HG03097 (cell line): ENCODE data around the gene LRRN2.

ENCODE experiments used
- ATAC-seq: cut with Tn5 transposase; IDR thresholded peaks from one replicate; pipeline ENCODE4 v1.9.1; 2021; ENCODE audit not compliant: unreplicated experiment, low FRiP score

Gene LRRN2

GRCh38 chr1:204607910-204608309, 77.6 kb downstream of the LRRN2 start:
- no peak for ATAC-seq

- ATAC-seq = no peak
Measured at GRCh38 chr1:204605791-204606190, 79.7 kb downstream of the LRRN2 start.

DNA sequence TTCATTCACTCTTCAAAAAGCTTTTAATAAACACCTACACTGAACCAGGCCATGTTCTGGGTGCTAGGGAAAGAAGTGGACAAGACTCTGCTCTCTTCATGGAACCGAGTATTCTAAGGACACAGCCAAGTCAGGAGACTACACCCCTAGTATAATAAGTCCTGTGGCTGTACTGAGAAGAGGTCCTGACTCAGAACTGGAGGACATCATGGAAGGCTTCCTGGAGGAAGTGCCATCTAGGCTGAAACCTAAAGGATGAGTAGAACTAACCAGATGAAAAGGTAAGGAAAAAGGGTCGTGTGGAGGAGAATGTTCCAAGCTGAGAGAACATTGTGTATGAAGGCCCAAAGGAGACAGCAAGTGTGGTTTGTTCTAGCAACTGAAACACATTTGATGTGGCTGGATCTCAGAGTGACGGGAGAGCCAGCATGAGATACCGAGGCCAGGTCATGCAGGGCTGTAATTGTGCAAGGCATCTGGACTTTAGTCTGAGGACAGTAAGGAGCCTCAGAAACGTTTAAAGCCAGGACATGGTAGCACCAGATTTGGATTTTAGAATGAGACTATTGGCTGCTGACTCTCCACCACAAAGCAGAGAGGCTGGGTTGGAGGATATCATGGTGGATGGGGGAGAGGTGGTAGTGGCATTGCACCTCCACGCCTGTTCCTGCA, 82.5 kb downstream of the LRRN2 start:
- ATAC-seq = no peak

- ATAC-seq = no peak
Measured at GRCh38 chr1:204602111-204602579, 83.4 kb downstream of the LRRN2 start.

DNA sequence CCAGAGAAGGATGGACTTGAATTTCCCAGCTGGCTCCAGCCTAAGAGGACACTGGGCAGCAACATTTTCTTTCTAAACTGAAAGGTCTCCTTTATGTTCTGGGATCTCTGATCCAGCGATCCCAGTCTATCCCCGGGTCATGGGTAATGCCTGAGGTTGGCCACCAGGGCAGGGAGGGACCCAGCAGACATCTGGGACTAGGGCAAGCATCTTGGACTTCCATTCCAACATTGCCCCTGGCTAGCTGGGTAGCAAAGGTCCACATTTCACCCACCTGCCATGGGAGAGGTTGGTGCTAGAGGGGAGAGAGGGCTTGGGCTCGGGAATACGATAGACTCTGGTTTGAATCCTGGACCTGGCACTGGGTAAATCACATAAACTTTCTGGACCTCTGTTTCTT, 84.6 kb downstream of the LRRN2 start:
- no peak for ATAC-seq

DNA sequence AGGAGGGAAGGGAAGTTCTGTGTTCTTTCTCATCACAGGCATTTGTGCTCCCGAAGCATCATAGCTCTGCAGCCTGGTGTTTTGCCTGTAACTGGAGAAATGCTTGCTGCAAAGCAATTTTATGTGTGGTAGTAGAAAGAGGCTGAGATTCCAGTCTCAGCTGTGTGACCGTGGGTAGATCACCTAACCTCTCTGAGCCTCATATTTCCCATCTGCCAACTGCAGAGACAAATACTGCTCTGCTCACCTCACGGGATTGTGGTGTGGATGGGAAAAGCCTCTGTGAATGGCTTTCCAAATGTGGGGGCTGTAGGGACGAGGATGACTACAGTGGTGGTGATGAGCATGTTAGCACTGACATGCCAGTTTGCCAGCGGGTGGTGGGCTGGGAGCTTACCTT, 85.3 kb downstream of the LRRN2 start:
- ATAC-seq = no peak

DNA sequence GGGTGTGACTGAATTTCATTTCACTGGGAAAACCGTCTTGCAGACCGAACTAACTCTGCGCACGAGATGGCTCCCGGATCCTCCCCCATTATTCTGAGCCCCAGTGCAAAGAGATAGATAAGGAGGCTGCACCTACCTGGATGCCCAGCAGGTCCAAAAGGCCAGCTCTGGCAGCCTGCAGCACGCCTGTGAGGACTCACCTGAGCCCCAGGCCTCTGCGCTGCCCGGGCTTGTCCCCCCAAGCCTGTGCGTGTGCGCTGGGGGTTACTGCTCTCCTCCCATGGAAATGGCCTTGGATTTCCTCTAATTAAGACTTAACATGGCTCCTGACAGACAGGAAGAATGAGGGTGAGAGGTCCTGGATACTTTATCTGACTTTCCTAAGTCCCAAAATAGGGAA, 85.9 kb downstream of the LRRN2 start:
- no peak for ATAC-seq

- ATAC-seq = no peak
Measured at GRCh38 chr1:204599098-204599497, 86.4 kb downstream of the LRRN2 start.

GRCh38 chr1:204598319-204598969, 87.1 kb downstream of the LRRN2 start:
- no peak for ATAC-seq

GRCh38 chr1:204592246-204592948, 93.1 kb downstream of the LRRN2 start:
- ATAC-seq = no peak

GRCh38 chr1:204591473-204592090, 94.0 kb downstream of the LRRN2 start:
- no peak for ATAC-seq

DNA sequence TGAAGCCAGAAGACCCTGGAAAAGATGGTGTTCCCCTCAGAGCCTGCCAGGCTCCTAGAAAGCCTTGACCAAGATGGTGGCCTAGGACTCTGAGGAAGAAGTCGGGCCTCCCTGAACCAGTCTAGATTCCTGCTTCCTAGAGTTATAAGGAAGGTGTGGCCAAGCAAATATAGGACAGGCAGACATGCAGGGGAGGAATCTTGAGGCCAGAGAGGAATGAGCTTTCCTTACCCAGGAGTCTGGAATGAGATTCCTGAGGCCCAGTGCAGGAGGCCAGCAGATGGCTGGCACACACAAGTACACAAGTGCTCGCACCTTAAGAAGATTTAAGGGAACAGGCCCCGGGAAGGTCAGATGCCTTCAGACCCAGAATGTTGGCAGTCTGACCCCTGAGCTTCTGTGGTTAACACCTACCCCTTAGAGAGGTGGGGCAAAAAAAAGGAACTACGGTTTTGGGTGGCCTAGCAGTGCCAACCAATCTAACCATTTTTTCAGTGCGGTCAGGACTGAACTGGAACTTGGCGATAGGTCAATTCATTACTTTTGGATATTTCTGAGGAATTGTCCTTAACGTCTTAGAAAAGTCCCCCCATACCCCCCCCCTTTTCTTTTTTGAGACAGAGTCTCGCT, 96.0 kb downstream of the LRRN2 start:
- no peak for ATAC-seq

- ATAC-seq = no peak
Measured at GRCh38 chr1:204588826-204589225, 96.7 kb downstream of the LRRN2 start.

DNA sequence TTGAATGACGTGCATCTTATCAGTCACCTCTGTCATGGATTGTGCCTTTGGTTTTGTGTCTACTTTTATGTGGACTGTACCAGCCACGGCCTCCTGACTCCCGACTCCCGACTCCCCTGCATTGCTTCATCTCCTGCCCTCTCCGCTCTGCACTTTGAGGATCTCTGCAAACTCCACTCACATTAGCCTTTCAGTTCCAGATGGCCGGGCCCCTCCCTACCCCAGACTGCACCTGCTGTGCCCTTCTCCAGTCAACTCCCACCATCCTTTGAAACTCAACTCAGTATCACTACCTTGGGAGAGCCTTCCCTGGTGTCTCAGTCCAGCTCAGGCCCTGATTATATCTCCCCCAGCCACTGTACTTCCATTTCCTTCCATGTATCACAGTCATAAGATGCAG, 97.9 kb downstream of the LRRN2 start:
- ATAC-seq = no peak

GRCh38 chr1:204584699-204585372, 100.7 kb downstream of the LRRN2 start:
- ATAC-seq = no peak

DNA sequence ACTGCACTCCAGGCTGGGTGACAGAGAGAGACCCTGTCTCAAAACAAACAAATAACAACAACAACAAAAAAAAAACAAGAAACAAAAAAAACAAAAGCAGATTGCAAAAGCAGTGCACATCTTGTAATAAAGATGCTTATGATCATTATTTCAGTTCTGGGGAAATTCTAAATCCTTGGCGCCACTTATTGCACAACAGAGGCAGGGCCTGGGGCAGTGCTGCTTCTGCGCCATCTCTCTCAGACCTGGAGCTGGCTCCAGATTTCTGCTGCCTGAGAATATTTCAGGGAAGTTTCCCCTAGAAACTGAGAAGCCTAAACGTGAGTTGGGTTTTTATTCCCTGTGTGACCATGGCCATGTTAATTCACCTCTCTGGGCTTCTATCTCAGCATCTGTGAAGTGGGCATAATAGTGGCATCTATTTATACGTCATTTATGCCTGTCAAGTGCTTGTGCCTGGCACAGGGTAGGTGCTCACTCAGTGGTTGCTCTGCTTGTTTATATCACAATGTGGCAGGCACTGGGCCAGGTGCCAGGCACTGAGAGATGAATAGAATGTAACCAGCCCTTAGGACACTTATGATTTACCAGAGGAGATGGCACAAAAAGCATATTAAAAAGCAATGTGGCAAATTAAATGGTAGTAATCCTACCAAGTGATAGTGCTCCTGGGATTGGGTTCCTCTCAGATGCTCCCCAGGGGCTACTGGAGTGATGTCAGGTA, 101.5 kb downstream of the LRRN2 start:
- no peak for ATAC-seq

- no peak for ATAC-seq
Measured at GRCh38 chr1:204581759-204582158, 103.8 kb downstream of the LRRN2 start.

DNA sequence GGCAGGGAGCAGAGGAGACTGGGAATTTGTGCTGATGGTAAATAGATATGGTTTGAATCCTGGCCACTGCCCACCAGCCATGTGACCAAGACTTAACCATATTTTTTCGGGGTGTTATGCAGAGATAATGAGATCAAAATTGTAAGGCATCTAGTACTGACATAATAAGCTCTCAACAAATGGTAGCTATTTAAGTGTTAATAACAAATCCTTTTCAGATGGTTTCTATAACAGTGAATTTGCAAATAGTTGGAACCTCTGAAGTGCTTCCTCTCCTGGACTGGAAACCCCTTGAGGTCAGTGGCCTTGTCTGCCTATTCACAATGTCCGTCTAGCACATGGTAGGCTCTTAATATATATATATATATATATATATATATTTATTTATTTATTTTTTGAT, 104.7 kb downstream of the LRRN2 start:
- no peak for ATAC-seq

DNA sequence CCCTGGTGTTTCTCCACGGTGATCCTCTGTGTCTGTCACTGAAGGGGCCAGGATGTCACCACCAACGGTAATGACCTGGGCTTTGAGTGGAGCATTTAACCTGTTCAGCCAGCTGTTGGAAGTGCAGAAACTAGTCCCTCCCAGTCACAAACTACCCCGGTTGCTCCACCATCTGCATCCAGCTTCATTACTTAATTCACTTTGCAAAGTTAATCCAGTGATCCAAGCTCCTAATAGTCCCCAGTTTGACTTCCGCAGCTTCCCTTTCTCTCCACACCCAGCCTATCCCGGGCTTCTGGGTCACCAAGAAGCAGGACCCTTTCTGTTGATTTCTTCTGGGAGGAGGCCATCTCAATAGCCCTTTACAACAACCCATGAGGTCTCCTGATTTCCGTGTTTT, 105.9 kb downstream of the LRRN2 start:
- ATAC-seq = no peak
